Transverse colon (tissue), 4 donors: ENCODE data around the gene VSX1.

Experiments
- CTCF ChIP-seq, 5 experiments: fragments of 200-600 bp in 3 of 5; fragments of 450-650 bp in 2 of 5; sonication (generic) in 3 of 5; IDR thresholded peaks; 1 replicate in 2 of 5; 2 replicates in 3 of 5; pipeline ENCODE4 v1.5.1; 2016 to 2017; ENCODE audit warnings: antibody characterized with exemption in 5 of 5, inconsistent platforms in 3 of 5, mild to moderate bottlenecking in 2 of 5, moderate library complexity in 1 of 5
- EP300 ChIP-seq: sonication (generic); formaldehyde crosslinking; IDR thresholded peaks from one replicate; pipeline ENCODE4 v1.6.1; 2017; ENCODE audit warnings: antibody characterized with exemption, low read depth
- POLR2AphosphoS5 ChIP-seq, 3 donors: sonication (generic); formaldehyde crosslinking; IDR thresholded peaks; one replicate each; pipeline ENCODE4 v1.6.1; 2016; ENCODE audit warnings: antibody characterized with exemption in 3 of 3

GRCh38 chr20:25089096-25089495 lies 7.2 kb upstream of the VSX1 start:
- TF ChIP-seq CTCF (IDR thresholded peaks at IDR 0.05) (no peak), EP300 (no peak), POLR2AphosphoS5 (IDR thresholded peaks at IDR 0.05) (no peak)
